DND-41 (cell line): Measurements from ENCODE around the gene YPEL1.
"Not testable (repeated sequence)": the region's sequence is repeated elsewhere in the genome, so short reads cannot be mapped to it uniquely, and the experiment has no call there.

Experiments used
- CTCF ChIP-seq: IDR thresholded peaks from 2 replicates; pipeline ENCODE4 v1.5.1; 2012; ENCODE audit warnings: borderline replicate concordance, low read length, moderate library complexity, mild to moderate bottlenecking; ENCODE audit not compliant: poor library complexity, severe bottlenecking; ENCODE audit errors: extremely low read depth
- EZH2 ChIP-seq: IDR thresholded peaks from 3 replicates; pipeline ENCODE4 v1.6.1; 2012; ENCODE audit warnings: borderline replicate concordance, low read depth, mild to moderate bottlenecking, moderate library complexity, low read length, inconsistent platforms; ENCODE audit not compliant: severe bottlenecking

DNA sequence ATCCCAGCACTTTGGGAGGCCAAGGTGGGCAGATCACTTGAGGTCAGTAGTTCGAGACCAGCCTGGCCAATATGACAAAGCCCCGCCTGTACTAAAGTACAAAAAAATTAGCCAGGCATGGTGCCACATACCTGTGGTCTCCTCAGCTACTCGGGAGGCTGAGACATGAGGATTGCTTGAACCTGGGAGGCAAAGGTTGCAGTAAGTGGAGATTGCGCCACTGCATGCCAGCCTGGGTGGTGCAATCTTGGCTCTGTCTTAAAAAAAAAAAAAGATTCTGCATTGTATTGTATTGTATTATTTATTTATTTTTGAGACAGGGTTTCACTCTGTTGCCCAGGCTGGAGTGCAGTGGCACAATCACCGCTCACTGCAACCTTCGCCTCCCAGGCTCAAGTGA lies 9.3 kb upstream of the YPEL1 start:
- not testable (repeated sequence) for TF ChIP-seq CTCF, EZH2
